Gastrocnemius medialis (tissue), 4 donors: Measurements from ENCODE around the gene ASXL3.

Experiments
- POLR2A ChIP-seq, 2 donors: fragments of 450-650 bp; IDR thresholded peaks; one replicate each; pipeline ENCODE4 v1.6.1; 2017; ENCODE audit warnings: antibody characterized with exemption in 2 of 2, mild to moderate bottlenecking in 2 of 2, moderate library complexity in 2 of 2
- TF ChIP-seq, protein P1 (sequence below), 5 experiments: fragments of 450-650 bp in 3 of 5; fragments of 200-600 bp in 2 of 5; sonication (generic) in 2 of 5; IDR thresholded peaks in 4 of 5; conservative IDR thresholded peaks in 1 of 5; 1 replicate in 4 of 5; 2 replicates in 1 of 5; pipeline ENCODE4 v1.5.1; 2016 to 2019; ENCODE audit warnings: antibody characterized with exemption in 5 of 5, mild to moderate bottlenecking in 3 of 5, moderate library complexity in 3 of 5

- TF ChIP-seq, protein P1, sequence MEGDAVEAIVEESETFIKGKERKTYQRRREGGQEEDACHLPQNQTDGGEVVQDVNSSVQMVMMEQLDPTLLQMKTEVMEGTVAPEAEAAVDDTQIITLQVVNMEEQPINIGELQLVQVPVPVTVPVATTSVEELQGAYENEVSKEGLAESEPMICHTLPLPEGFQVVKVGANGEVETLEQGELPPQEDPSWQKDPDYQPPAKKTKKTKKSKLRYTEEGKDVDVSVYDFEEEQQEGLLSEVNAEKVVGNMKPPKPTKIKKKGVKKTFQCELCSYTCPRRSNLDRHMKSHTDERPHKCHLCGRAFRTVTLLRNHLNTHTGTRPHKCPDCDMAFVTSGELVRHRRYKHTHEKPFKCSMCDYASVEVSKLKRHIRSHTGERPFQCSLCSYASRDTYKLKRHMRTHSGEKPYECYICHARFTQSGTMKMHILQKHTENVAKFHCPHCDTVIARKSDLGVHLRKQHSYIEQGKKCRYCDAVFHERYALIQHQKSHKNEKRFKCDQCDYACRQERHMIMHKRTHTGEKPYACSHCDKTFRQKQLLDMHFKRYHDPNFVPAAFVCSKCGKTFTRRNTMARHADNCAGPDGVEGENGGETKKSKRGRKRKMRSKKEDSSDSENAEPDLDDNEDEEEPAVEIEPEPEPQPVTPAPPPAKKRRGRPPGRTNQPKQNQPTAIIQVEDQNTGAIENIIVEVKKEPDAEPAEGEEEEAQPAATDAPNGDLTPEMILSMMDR (IDR thresholded peaks at IDR 0.05 in 4 of 5, conservative IDR thresholded peaks at IDR 0.05 in 1 of 5) = no peak
- no peak for TF ChIP-seq POLR2A (IDR thresholded peaks at IDR 0.05)
Observed at GRCh38 chr18:33702625-33703024, 124.6 kb downstream of the ASXL3 start.
